ENCODE data around the gene ADAMTS12. TPM values are rescaled to one million over a fixed set of nuclear protein-coding genes. Genes with fewer than 3 reads are reported as not detected.
A peak's percentile ranks its signal among the peaks of the same experiment; 100 is the strongest.

Gene ADAMTS12
- polyA plus RNA-seq, 1 of the 3 experiments (the other 2 are of a cell fraction): 2.5 TPM

DNA sequence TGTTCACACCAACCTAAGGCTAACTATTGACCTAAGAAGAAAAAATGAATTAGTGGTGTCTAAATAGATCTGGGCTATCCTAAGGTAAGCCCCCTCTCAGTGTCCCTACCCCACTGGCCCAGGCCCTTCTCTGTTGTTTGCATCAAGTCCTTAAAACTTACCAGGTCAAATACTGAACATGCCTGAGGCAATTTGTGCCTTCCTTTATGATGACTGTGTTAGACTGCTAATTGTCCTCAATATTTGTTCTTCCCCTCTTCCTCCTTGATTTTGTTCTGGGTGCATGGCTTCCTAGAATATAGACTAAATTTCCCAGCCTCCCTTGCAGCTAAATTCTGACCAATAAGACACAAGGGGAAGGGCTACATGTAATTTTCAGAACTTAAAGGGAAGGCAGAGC lies 199.9 kb downstream of the ADAMTS12 start:
- POLR2A ChIA-PET: no interaction called here

DNA sequence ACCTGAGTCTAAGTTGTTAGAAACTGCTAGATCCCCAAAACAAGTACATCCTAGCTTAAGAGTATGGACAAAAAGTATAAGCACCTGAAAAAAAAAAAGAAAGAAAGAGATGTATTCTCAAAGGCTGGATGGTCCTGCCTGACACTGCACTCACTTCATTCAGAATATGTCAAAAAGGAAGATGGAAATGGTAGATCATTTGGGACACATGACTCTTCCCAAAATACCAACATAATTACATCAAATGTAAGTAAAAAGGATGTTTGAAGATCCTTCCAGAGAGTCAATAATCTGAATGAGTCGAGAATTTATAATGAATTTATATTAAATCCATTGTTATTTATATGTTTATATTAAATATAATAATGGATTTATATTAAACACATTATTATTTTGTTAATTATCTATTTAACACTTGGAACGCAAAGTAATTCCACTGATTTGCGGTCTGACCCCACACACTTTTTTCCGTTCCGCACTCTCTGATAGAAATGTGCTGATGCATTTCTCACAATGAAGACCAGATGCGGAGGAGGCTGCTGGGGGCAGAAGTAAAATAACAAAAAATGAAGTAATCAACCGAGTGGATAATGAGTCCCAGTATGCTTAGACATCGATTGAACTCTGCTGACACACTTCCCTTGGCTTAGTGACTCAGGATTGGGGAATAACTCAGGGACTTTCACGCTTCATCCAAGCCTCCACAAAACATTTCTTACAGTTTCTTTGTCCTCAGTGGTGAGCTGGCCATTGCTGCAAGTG lies 201.2 kb downstream of the ADAMTS12 start:
- no peak overlapping the region for H3K9ac ChIP-seq
- no peaks in the 10 kb centered on the region for H3K4me1 ChIP-seq (ENCODE audit: control insufficient read depth in 1 of 2, insufficient read depth in 2 of 2, low read depth in 1 of 2, low read length in 1 of 2)
- no peaks in the 10 kb centered on the region for H4K20me1 ChIP-seq (ENCODE audit: insufficient read depth)
- 32% methylated on average over 9 of the region's 9 CpGs for WGBS (ENCODE audit: low lambda C conversion rate)
- H3K9me3 ChIP-seq: no peaks in the 10 kb centered on the region
- H3K79me2 ChIP-seq (ENCODE audit: insufficient read depth): no peaks in the 10 kb centered on the region
- ChIA-PET POLR2A (no interaction called here), CTCF (no interaction called here)
- H3K9me2 ChIP-seq: no peaks in the 10 kb centered on the region
- H2AFZ ChIP-seq (ENCODE audit: low read depth): no peak overlapping the region
- H3K4me2 ChIP-seq: no peak overlapping the region
- DNase-seq: no peak
- H3F3A ChIP-seq (replicated peaks; ENCODE audit: insufficient read depth): peaks cover 3% of the 10 kb centered on the region
- no peak overlapping the region for H3K4me3 ChIP-seq (ENCODE audit: low read depth in 2 of 2, low read length in 1 of 2)
- H3K36me3 ChIP-seq (replicated peaks in 1 of 2; ENCODE audit: control insufficient read depth in 1 of 2, insufficient read depth in 2 of 2, low read length in 1 of 2): no peaks in the 10 kb centered on the region
- peak overlapping the region in 1 of 2 experiments; percentile 52; a peak in 2 of 4 replicates for H3K27ac ChIP-seq (ENCODE audit: low read depth in 2 of 2, low read length in 1 of 2)
- no peaks in the 10 kb centered on the region for H3K27me3 ChIP-seq (ENCODE audit: insufficient read depth)
- TF ChIP-seq, protein P1, sequence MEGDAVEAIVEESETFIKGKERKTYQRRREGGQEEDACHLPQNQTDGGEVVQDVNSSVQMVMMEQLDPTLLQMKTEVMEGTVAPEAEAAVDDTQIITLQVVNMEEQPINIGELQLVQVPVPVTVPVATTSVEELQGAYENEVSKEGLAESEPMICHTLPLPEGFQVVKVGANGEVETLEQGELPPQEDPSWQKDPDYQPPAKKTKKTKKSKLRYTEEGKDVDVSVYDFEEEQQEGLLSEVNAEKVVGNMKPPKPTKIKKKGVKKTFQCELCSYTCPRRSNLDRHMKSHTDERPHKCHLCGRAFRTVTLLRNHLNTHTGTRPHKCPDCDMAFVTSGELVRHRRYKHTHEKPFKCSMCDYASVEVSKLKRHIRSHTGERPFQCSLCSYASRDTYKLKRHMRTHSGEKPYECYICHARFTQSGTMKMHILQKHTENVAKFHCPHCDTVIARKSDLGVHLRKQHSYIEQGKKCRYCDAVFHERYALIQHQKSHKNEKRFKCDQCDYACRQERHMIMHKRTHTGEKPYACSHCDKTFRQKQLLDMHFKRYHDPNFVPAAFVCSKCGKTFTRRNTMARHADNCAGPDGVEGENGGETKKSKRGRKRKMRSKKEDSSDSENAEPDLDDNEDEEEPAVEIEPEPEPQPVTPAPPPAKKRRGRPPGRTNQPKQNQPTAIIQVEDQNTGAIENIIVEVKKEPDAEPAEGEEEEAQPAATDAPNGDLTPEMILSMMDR (IDR thresholded peaks at IDR 0.05): no peak
- TF ChIP-seq TCF12 (IDR thresholded peaks at IDR 0.05) (peak; percentile 73), MXI1 (IDR thresholded peaks at IDR 0.05; ENCODE audit: low read depth, low read length) (no peak), FOSL2 (IDR thresholded peaks at IDR 0.05; ENCODE audit: borderline replicate concordance, low read depth) (peak; percentile 36; the same call in 1 of the 2 replicates), RFX5 (IDR thresholded peaks at IDR 0.05; ENCODE audit: low read length) (no peak)
- TF ChIP-seq, protein P2, sequence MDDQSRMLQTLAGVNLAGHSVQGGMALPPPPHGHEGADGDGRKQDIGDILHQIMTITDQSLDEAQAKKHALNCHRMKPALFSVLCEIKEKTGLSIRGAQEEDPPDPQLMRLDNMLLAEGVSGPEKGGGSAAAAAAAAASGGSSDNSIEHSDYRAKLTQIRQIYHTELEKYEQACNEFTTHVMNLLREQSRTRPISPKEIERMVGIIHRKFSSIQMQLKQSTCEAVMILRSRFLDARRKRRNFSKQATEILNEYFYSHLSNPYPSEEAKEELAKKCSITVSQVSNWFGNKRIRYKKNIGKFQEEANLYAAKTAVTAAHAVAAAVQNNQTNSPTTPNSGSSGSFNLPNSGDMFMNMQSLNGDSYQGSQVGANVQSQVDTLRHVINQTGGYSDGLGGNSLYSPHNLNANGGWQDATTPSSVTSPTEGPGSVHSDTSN (IDR thresholded peaks at IDR 0.05): no peak
- TF ChIP-seq, protein P3, sequence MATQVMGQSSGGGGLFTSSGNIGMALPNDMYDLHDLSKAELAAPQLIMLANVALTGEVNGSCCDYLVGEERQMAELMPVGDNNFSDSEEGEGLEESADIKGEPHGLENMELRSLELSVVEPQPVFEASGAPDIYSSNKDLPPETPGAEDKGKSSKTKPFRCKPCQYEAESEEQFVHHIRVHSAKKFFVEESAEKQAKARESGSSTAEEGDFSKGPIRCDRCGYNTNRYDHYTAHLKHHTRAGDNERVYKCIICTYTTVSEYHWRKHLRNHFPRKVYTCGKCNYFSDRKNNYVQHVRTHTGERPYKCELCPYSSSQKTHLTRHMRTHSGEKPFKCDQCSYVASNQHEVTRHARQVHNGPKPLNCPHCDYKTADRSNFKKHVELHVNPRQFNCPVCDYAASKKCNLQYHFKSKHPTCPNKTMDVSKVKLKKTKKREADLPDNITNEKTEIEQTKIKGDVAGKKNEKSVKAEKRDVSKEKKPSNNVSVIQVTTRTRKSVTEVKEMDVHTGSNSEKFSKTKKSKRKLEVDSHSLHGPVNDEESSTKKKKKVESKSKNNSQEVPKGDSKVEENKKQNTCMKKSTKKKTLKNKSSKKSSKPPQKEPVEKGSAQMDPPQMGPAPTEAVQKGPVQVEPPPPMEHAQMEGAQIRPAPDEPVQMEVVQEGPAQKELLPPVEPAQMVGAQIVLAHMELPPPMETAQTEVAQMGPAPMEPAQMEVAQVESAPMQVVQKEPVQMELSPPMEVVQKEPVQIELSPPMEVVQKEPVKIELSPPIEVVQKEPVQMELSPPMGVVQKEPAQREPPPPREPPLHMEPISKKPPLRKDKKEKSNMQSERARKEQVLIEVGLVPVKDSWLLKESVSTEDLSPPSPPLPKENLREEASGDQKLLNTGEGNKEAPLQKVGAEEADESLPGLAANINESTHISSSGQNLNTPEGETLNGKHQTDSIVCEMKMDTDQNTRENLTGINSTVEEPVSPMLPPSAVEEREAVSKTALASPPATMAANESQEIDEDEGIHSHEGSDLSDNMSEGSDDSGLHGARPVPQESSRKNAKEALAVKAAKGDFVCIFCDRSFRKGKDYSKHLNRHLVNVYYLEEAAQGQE (IDR thresholded peaks at IDR 0.05; ENCODE audit: low read depth, low read length): no peak

More for the DNA sequence above, 199.9 kb downstream of the ADAMTS12 start:
- Histone ChIP-seq H3K27ac (ENCODE audit: low read depth in 2 of 2, low read length in 1 of 2) (no peak overlapping the region), H3K9me2 (no peaks in the 10 kb centered on the region), H3K4me3 (ENCODE audit: low read depth in 2 of 2, low read length in 1 of 2) (no peak overlapping the region), H4K20me1 (ENCODE audit: insufficient read depth) (no peaks in the 10 kb centered on the region), H3K4me2 (no peak overlapping the region), H3K79me2 (ENCODE audit: insufficient read depth) (no peaks in the 10 kb centered on the region), H3K4me1 (ENCODE audit: control insufficient read depth in 1 of 2, insufficient read depth in 2 of 2, low read depth in 1 of 2, low read length in 1 of 2) (no peaks in the 10 kb centered on the region), H3K36me3 (replicated peaks in 1 of 2; ENCODE audit: control insufficient read depth in 1 of 2, insufficient read depth in 2 of 2, low read length in 1 of 2) (no peaks in the 10 kb centered on the region), H3K9ac (no peak overlapping the region), H3K27me3 (ENCODE audit: insufficient read depth) (no peaks in the 10 kb centered on the region), H3F3A (replicated peaks; ENCODE audit: insufficient read depth) (peaks cover 3% of the 10 kb centered on the region), H3K9me3 (no peaks in the 10 kb centered on the region), H2AFZ (ENCODE audit: low read depth) (no peak overlapping the region)
- TF ChIP-seq TAF1 (IDR thresholded peaks at IDR 0.05; ENCODE audit: borderline replicate concordance, low read depth, low read length): no peak
- TF ChIP-seq, protein P4, sequence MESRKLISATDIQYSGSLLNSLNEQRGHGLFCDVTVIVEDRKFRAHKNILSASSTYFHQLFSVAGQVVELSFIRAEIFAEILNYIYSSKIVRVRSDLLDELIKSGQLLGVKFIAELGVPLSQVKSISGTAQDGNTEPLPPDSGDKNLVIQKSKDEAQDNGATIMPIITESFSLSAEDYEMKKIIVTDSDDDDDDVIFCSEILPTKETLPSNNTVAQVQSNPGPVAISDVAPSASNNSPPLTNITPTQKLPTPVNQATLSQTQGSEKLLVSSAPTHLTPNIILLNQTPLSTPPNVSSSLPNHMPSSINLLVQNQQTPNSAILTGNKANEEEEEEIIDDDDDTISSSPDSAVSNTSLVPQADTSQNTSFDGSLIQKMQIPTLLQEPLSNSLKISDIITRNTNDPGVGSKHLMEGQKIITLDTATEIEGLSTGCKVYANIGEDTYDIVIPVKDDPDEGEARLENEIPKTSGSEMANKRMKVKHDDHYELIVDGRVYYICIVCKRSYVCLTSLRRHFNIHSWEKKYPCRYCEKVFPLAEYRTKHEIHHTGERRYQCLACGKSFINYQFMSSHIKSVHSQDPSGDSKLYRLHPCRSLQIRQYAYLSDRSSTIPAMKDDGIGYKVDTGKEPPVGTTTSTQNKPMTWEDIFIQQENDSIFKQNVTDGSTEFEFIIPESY (IDR thresholded peaks at IDR 0.05; ENCODE audit: borderline replicate concordance, low read depth): no peak
- TF ChIP-seq, protein P5, sequence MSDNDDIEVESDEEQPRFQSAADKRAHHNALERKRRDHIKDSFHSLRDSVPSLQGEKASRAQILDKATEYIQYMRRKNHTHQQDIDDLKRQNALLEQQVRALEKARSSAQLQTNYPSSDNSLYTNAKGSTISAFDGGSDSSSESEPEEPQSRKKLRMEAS (IDR thresholded peaks at IDR 0.05; ENCODE audit: low read depth): no peak
- TF ChIP-seq EP300 (IDR thresholded peaks at IDR 0.05; ENCODE audit: borderline replicate concordance in 1 of 2, low read depth in 1 of 2, low read length in 1 of 2): no peak
- no peak for TF ChIP-seq TCF12 (IDR thresholded peaks at IDR 0.05)
- no peak for TF ChIP-seq GATA2 (CRISPR knock-in tag; IDR thresholded peaks at IDR 0.05)
- TF ChIP-seq YY1 (IDR thresholded peaks at IDR 0.05; ENCODE audit: low read depth): no peak
- TF ChIP-seq EZH2phosphoT487 (IDR thresholded peaks at IDR 0.05; ENCODE audit: borderline replicate concordance, low read depth): no peak
- TF ChIP-seq FOSL2 (IDR thresholded peaks at IDR 0.05; ENCODE audit: borderline replicate concordance, low read depth): no peak
- TF ChIP-seq FOXM1 (IDR thresholded peaks at IDR 0.05; ENCODE audit: low read depth): no peak
- no peak for TF ChIP-seq NFIC (IDR thresholded peaks at IDR 0.05; ENCODE audit: borderline replicate concordance)
- TF ChIP-seq, protein P6, sequence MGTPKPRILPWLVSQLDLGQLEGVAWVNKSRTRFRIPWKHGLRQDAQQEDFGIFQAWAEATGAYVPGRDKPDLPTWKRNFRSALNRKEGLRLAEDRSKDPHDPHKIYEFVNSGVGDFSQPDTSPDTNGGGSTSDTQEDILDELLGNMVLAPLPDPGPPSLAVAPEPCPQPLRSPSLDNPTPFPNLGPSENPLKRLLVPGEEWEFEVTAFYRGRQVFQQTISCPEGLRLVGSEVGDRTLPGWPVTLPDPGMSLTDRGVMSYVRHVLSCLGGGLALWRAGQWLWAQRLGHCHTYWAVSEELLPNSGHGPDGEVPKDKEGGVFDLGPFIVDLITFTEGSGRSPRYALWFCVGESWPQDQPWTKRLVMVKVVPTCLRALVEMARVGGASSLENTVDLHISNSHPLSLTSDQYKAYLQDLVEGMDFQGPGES (IDR thresholded peaks at IDR 0.05; ENCODE audit: low read depth, low read length): no peak
- TF ChIP-seq RCOR1 (IDR thresholded peaks at IDR 0.05; ENCODE audit: low read length): no peak
- TF ChIP-seq FOXJ3 (CRISPR knock-in tag; IDR thresholded peaks at IDR 0.05): no peak
- no peak for TF ChIP-seq GABPA (IDR thresholded peaks at IDR 0.05; ENCODE audit: low read depth)
- TF ChIP-seq ELF1 (IDR thresholded peaks at IDR 0.05): no peak
- no peak for DNase-seq
- CTCF ChIA-PET: no interaction called here

Measured in SK-N-SH (cell line).